IPS DF 6.9 (cell line): ENCODE data around the gene PPM1N.

Experiments
- DNase-seq: peaks from one replicate; pipeline ENCODE4 v3.0.0-alpha.2; 2013; ENCODE audit warnings: low read depth, low spot score
- H3K27ac ChIP-seq: one replicate; pipeline ENCODE4 v1.5.1; 2013; ENCODE audit warnings: low read length, control low read depth
- H3K27me3 ChIP-seq: 2 replicates; pipeline ENCODE4 v1.6.1; 2013; ENCODE audit warnings: mild to moderate bottlenecking, low read length; ENCODE audit not compliant: control insufficient read depth, insufficient read depth
- H3K36me3 ChIP-seq: 2 replicates; pipeline ENCODE4 v1.6.1; 2013; ENCODE audit warnings: low read length; ENCODE audit not compliant: control insufficient read depth, insufficient read depth
- H3K4me1 ChIP-seq: 2 replicates; pipeline ENCODE4 v1.6.1; 2013; ENCODE audit warnings: low read length; ENCODE audit not compliant: control insufficient read depth, insufficient read depth
- H3K4me3 ChIP-seq: 2 replicates; pipeline ENCODE4 v1.5.1; 2013; ENCODE audit warnings: mild to moderate bottlenecking, low read length
- H3K9me3 ChIP-seq: 2 replicates; pipeline ENCODE4 v1.6.1; 2013; ENCODE audit warnings: low read length, inconsistent platforms; ENCODE audit not compliant: control insufficient read depth, insufficient read depth
- WGBS: extraction: QIAGEN DNeasy Blood & Tissue Kit; methylation state at CpG from one replicate; pipeline ENCODE4 v1.1.7; 2013; ENCODE audit warnings: mixed read lengths, missing lambda C conversion rate; ENCODE audit not compliant: insufficient read length, insufficient coverage; 5-methylcytosine and 5-hydroxymethylcytosine counted together

Gene PPM1N

GRCh38 chr19:45539459-45539858 is 41.2 kb downstream of the PPM1N start:
- Histone ChIP-seq H3K4me3 (no peak overlapping the region), H3K36me3 (no peaks in the 10 kb centered on the region), H3K9me3 (no peaks in the 10 kb centered on the region), H3K27me3 (no peaks in the 10 kb centered on the region), H3K27ac (no peak overlapping the region), H3K4me1 (no peaks in the 10 kb centered on the region)
- WGBS, result no CpG with 5 or more reads among the region's 9 CpGs
- DNase-seq, result no peak

- H3K36me3 ChIP-seq, result no peaks in the 10 kb centered on the region
- H3K4me3 ChIP-seq, result no peak overlapping the region
- H3K27me3 ChIP-seq, result no peaks in the 10 kb centered on the region
- H3K9me3 ChIP-seq, result no peaks in the 10 kb centered on the region
- DNase-seq, result no peak
- H3K4me1 ChIP-seq, result no peaks in the 10 kb centered on the region
- no CpG with 5 or more reads among the region's 7 CpGs for WGBS
- no peak overlapping the region for H3K27ac ChIP-seq
These were observed 44.0 kb downstream of the PPM1N start for GRCh38 chr19:45542234-45542668.

GRCh38 chr19:45547211-45547770 is 49.0 kb downstream of the PPM1N start:
- WGBS, result no CpG with 5 or more reads among the region's 10 CpGs
- Histone ChIP-seq H3K36me3 (no peaks in the 10 kb centered on the region), H3K27ac (no peak overlapping the region), H3K27me3 (no peaks in the 10 kb centered on the region), H3K4me1 (no peaks in the 10 kb centered on the region), H3K4me3 (no peak overlapping the region), H3K9me3 (no peaks in the 10 kb centered on the region)
- no peak for DNase-seq

- DNase-seq, result no peak
- Histone ChIP-seq H3K27ac (no peak overlapping the region), H3K9me3 (no peaks in the 10 kb centered on the region), H3K4me1 (peaks cover under 1% of the 10 kb centered on the region; the same call in 1 of the 2 replicates), H3K27me3 (no peaks in the 10 kb centered on the region), H3K4me3 (no peak overlapping the region), H3K36me3 (no peaks in the 10 kb centered on the region)
- no CpG with 5 or more reads among the region's 9 CpGs for WGBS
These were observed 49.8 kb downstream of the PPM1N start for GRCh38 chr19:45547965-45548609.
